Left hindlimb (tissue), 1 donor: ENCODE data around the gene GALNTL6.
"Not testable (repeated sequence)": the region's sequence is repeated elsewhere in the genome, so short reads cannot be mapped to it uniquely, and the experiment has no call there.

Experiments used
- DNase-seq: peaks from one replicate; pipeline ENCODE4 v3.0.0-alpha.2; 2018

The GALNTL6 gene

DNA sequence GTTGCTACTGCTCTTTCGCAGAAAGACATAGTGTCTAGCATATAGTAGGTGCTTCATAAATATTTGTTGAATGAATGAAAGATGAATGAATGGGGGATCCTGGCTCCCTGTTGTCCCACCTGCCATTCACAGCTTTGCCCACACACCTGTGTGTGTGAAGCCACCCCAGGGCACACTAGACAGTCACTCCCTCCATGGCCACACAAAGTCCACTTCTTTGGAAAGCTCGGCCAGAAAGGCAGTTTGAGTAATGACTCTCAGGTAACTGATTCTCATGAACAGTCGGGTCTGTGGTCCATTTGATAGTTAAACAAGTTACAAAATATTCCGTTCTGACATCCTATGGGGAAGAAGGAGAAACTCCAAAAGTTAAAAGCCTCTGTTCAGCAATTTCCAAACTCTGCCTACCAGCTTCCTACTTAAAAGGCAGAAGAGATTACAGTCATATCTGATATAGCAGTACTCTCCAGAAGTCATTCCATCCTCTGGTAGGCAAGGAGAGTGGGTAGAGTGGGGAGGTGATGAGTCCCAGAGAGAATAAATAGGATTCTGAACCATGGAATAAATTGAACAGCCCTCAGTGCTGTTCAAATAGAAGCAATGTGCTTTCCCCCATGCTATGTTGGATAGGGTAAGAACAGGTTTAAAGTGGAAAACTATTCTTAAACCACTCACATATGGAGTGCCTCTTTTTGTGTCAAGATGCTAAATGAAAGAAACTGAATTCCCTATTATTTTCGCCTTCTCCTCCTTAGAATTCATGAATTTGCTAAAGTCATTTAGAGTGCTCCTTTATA is 1150.5 kb downstream of the GALNTL6 start:
- no peak for DNase-seq

DNA sequence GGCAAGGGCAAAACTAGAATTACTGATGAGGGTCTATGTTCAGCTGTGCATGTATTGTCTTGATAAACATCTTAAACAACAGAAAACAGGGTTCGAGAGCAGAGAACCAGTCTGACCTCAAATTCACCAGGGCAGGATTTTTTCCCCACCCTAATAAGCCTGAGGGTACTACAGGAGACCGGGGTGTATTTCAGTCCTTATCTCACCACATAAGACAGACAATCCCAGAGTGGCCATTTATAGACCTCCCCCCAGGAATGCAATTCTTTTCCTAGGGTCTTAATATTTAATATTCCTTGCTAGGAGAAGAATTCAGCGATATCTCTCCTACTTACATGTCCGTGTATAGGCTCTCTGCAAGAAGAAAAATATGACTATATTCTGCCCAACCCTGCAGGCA is 1157.0 kb downstream of the GALNTL6 start:
- not testable (repeated sequence) for DNase-seq

DNA sequence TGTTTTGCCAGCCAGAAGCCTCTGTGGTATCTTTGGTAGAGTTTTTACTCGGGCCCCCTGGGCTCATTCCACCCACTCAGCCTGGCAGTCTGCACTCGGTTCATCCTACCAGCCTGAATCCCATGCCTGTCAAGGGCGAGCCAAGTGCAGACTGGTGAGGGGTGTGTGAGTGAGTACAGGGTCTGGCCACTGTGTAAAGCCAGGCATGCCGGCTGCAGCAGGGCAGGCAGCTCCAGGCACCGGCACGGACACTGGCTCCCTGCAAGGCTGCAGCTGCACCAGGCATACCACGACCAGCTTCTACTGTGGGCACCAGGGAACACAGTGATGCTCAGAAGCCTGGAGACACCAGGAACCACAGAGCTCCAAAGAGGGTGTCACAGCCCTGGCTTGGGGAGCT is 1161.4 kb downstream of the GALNTL6 start:
- DNase-seq, result no peak

DNA sequence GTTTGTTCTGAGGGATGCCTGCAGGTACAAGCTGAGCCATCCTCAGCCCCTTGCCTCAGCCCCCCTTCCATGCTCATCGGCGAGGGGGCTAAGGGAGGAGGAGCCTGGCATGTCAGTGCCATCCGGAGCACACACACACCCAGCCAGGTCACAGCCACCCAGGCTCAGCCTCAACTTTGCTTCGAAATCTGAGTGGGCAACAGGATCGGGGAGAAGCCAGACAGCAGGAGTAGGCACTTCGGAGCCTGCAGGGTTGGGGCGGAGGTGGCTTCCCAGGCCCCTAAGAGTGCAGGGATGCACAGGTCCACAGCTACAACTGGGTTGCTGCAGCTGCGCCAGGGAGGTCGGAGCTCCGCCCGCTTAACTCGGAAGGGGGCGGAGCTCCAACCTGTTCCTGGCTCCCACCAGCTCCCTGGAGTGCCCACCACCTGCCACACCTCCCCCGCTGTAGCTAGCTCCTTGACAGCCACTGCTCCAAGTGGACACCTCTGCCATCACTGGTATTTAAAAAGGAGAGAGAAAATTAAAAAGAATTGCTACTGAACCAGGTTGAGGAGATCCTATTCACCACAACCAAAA is 1162.5 kb downstream of the GALNTL6 start:
- DNase-seq, result no peak

DNA sequence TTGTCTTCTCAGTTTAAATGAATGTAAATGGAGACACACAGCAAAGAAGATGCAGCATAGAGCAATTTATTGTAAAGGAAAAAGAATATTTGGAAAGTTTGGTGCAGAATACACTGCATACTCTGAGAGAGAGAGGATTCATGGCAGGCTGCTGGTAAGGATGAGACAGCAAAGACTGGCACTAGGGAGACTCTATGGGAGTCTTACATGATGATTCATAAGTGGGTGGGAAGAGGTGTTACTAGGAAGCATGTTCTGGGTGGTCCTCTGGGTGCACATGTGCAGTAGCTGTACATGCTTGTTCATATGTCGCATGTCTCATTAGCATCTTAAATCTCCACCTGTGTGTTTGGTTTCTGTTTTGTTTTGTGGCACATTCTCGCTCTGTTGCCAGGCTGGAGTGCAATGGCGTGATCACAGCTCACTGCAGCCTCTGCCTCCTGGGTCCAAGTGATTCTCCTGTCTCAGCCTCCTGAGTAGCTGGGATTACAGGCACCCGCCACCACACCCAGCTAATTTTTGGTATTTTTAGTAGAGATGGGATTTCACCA is 1164.4 kb downstream of the GALNTL6 start:
- not testable (repeated sequence) for DNase-seq

DNA sequence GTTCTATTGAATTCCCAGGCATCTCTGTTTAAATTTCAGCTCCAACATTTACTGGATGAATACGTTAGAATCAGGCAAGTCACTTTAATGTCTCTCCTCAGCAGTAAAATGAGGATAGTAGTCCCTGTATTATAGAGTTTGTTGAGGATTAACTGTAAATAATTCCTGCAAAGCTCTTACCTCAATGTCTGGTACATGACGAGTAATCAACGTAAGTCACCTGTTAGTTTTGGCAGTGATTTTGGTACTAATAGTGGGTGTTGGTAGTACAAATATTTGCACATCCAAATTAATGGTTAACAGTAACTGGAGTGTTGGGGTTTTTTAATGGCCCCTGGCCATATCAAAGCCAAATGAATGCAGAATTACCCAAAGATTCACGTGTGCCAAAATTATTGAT is 1165.6 kb downstream of the GALNTL6 start:
- no peak for DNase-seq

DNA sequence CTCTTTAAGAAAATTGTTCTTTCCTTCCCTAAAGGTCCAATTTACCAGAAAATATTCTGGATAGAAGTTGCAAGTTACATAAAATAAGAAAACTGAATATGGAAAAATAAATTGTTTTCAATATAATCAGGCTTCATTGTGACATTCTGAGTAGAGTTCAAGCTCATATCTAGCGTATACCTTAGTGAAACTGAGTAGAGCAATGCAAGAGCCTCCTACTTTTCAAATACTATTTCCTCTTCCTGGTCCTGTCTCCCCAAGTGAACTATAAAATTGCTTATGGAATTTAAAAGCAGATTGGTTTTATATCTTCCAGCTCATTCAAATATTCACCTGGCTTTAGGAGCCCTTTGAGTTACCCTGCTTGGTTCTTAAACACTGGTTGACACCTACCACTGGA is 1166.1 kb downstream of the GALNTL6 start:
- no peak for DNase-seq

DNA sequence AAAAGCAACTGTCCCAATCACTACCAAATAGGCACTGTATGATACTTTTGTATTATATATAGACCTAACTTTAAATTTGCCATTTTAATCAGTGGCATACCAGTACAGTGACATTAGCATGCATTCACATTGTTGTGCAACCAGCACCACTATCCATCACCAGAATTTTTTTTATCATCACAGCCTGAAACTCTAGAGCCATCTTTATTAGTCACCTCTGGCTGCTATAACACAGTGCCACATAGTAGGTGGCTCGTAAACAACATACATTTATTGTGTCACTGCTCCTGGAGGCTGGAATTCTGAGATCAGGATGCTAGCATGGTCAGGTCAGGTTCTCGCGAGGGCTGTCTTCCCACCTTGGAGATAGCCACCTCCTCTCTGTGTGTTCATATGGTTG is 1167.0 kb downstream of the GALNTL6 start:
- no peak for DNase-seq

DNA sequence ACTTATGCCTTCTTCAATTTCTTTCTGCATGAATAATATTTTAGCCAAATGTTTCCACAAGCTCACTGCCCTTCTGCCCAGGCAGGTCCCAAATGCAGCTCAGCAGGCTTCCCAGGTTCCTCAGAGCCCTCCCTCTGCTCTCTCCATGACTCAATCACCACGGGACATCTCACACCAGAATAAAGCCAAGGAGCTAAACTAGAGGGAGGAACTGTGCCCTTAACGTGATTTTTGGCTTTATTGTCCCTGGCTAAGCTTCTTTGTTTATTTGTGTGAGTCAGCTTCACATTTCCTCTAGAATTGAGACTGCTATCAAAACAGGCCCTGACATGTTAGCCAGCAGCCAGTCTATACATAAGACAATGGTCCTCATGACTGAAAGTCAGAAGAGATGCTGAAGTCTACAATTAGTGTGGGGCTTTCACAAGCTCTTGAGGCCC is 1169.0 kb downstream of the GALNTL6 start:
- DNase-seq, result no peak

DNA sequence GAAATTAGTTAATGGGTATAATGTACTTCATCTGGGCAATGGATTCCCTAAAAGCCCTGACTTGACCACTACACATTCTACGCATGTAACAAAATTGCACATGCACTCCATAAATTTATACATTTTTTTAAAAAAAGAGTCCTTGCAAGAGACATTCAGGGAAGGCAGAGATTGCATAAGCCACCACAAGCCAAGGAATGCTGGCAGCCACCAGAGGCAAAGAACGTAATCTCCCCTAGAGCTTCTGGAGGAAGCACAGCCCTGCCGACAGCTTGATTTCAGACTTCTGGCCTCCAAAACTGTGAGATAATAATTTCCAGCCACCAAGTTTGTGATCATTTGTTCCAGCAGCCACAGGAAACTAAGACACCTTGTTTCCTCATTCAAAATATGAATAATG is 1169.8 kb downstream of the GALNTL6 start:
- no peak for DNase-seq

DNA sequence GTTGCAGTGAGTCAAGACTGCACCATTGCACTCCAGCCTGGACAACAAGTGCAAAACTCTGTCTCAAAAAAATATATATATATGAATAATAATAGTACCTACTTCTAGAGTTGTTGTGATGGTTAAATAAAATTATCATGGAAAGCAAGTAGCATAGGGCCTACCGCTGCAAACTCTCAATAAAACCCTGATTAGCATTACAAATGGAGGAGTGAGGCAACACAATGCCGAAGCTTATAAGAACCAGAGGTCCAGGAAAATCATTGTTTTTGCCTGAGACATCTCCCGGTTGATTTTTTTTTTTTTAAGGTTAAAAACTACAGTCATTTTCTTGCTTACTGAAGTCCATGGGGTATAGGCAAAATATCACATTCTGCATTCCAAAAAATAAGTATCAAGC is 1170.4 kb downstream of the GALNTL6 start:
- no peak for DNase-seq

DNA sequence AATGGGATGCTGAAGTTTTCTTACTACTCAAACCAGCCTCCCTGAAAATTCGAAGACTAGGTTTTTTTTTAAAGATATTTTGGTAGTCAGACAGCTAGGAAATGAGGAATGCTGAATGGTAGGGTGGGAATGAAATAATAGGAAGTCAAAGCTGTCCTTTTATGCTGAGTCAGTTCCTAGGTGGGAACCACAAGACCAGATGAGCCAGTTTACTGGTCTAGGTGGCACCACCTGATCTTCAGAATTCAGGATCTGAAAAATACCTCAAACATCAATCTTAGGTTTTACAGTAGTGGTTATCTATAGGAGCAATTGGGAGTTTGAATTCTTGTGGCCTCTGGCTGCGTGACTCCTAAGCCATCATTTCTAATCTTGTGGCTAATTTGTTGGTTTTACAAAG is 1172.3 kb downstream of the GALNTL6 start:
- no peak for DNase-seq

DNA sequence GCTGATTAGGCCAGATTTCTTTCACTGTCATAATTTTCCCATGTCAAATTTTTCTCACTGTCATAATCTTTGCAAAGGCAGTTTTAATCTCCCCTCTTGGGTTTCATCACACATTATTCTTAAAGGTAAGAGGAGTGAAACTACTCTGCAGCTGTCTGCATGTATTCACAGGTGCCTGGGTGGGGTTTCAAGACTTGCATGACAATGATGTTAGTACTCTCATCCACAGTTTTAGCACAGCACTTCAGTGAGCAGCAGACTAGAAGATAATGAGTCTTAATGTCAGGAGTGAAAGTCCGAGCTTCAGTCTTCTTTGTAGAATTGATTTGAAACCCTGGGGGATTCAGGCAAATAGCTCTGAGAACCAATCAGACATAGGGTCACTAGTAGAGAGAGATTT is 1172.9 kb downstream of the GALNTL6 start:
- DNase-seq, result no peak

DNA sequence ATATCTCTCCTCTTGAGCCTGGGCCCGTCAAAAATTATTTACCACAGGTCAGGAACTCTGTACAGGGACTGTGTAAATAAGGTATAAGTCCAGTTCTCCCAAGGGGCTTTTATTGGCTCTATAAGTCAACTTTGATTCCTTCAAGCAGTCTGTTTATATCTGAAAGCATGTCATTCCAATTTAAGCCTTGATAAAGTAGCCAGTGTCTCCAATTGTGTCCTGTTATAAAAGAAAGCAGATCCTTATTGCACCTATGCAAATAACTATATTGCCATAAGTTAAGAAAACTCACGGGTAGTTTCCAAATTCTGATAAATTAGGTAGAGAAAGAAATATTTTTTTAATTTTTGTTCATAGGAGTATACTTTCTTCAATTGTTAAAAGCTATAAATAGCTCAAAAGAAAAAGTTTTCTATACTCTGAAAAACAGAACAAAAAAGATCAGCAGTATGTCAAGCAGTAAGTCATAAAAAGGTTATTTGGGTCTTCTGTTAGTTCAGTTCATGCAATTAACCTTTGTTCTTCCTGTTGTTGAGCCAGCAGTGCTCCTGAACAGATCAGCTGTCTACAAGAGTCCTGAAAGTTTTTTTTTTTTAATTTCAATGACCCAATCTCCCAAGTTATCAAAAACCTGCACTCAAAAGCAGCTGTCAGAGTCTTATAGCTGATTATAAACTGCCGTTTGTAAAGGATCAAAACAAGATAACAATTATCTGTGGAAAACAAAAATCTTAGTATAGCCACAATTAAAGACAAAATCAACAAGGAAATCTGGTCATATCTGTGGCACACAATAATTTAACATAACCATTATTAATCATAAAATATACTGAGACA is 1177.0 kb downstream of the GALNTL6 start:
- DNase-seq, result no peak

DNA sequence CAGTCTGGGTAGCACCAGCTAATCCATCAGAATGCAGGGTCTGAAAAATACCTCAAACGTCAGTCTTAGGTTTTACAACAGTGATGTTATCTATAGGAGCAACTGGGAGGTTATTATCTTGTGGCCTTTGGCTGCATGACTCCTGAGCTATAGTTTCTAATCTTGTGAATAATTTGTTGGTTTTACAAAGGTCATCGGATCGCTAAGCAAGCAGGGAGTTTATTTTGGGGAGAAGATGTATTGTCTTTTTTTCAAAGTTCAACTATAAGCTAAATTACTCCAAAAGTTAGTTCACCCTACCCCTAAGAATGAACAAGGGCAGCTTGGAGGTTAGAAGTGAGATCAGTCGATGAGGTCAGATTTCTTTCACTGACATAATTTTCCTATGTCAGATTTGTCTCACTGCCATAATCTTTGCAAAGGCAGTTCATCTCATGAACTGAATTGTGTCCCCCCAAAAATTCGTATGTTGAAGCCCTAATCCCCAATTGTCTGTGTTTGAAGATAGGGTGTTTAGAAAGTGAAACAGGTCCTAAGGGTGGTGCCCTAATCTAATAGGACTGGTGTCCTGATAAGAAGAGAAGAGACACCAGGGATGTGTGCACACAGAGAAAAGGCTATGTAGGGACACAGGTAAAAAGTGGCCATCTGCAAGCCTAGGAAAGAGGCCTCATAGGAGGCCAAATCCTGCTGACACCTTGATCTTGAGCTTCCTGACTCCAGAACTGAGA is 1179.6 kb downstream of the GALNTL6 start:
- DNase-seq, result no peak

DNA sequence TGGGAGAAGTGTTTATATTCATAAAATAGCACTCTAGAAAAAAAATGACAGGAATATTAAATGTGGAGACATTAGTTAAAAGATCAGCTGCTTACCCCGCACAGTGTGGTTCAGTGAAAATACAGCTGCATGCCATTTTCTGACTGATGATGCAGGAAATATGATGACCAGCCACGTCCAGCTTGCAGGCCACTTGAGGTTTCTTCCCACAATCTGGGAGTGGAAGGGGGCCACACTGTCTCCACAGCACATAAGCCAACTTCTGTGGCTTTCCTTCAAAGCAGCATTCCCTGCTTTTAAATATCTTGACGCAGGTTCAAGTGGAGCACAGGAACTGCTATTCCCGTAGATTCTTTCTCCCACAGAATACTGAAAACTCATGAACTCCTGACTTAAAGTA is 1182.0 kb downstream of the GALNTL6 start:
- DNase-seq, result no peak

DNA sequence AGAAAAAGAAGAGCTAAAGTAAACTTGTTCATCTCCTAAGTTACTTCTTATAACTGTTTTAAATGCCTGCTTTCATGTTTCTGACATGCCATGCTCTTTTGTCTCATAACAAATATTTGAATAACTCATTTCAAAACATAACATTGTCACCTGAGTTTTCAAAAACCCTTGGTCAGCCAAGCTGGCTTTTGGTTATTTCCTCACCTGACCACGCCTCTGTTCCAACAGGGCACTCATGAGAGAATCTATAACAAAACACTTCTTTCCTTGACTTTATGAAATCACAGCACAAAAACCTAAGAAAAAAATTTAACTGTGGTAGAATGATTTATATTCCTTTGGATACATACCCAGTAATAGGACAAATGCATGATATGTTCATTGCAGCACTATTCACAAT is 1182.5 kb downstream of the GALNTL6 start:
- DNase-seq, result no peak

DNA sequence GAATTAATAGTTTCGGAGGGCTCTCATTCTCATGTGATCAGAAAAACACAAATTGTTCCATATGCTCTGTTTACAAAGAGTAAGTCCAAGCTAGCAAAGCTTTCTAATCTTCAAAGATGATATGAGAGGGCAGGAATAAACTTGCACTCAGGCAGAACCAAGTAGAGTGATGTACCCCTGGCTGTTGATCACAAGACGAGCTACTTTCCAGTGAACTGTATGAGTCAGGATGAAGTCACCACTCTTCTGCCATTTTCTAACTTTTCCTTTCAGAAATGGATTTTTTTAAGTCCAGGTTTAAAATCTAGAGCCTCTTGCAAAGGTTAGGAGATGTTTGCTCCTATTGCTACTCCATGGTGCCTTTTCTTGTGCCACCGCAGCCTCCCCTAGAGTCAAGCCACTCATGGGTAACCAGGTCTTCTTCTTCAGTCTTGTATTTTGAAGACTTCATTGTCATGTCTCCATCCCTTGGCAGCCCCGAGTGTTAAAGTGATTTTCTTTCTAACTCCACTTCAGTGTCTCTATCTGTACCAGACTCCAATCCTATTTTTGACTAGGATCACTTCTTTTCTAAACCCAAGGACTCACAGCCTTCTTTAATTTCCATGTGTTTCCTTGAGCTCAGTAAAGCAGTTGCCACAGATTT is 1183.5 kb downstream of the GALNTL6 start:
- DNase-seq, result no peak

DNA sequence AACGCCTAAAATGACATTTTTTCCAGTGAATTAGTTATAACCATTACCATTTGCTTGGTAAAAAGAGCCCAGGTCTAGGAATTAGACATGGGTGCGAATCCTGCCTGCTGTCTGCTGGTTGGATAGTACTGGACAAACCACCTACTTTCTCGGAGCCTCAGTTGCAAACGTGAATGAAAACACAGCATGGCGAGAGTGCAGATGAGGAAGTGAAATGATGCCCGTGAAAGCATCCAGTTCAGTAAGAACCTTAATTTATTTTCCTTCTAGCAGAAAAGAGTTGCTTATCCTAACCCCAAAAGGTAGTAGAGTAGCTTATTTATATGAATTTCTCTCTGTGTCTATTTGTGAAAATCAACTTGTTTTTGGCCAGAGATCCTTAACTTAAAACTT is 1184.0 kb downstream of the GALNTL6 start:
- no peak for DNase-seq

DNA sequence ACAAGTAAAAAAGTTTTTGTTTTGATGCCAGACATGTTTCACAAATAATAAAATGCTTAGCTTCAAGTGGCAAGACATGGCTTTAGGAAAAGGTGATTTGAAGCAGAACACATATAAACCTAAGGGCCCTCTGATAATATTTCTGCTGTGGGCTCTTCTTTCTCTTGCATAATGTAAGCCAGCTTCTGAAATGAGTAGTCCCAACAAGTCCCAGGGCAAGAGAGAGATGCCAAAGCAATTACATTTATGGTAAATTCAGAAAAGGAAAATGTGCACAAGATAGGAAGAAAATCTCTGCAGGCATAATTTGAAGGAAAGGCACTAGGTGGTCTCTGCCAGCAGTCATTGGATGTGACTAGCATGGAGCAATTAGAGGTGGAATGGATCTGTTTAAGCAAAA is 1184.7 kb downstream of the GALNTL6 start:
- no peak for DNase-seq

DNA sequence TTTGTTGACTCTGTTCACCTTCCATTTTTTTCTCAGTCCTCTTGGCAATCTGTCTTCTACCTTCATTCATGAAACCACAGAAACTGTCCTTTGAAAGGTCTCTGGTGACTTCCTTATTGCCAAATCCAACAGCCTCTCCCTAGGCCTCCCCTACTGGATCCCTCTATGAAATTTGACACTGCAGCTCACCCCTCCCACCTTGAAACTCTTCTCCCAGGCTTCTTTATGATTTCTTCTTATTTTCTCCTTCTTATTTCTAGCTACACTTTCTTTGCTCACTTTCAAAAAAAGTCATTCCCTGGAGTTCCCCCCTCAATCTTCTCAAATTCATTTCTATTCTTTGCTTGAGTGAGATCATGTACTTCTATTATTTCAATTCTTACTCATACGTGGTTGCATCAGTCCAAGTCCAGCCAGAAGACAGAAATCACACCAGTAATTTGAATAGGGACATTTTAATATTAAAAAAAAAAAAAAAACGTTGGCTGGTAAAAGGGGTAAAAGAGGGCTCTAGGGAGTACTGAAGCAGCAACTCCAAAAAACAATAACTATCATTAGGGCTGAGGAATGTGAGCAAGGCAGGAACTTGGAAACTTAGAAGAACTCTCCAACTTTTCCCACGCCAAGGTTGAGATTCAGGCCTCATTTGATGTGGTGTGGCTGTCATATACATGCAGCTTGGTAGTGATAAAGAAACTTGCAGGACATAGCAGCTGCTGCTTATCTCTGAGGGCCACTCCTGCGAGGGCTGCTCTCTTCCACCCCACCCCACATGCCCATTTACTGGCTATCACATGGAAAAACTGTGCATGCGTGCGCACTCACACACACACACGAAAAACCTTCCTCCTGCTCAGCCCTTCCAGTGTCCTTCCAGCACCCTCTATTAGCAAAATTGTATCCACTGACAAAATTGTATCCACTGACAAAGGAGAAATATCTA is 1185.6 kb downstream of the GALNTL6 start:
- DNase-seq, result no peak
